GM20431 (cell line): ENCODE measurements around the gene CARD6.
"Not testable (repeated sequence)": the region's sequence is repeated elsewhere in the genome, so short reads cannot be mapped to it uniquely, and the experiment has no call there.

ENCODE experiments used
- in situ Hi-C: fragments of 300-500 bp; cut with MseI, MboI; formaldehyde crosslinking; loops from one replicate; pipeline ENCODE4 v1.15.0; 2020; ENCODE audit warnings: low sequenced_read_pairs; ENCODE audit not compliant: unreplicated experiment

Gene CARD6

GRCh38 chr5:40841068-40841805 is at the start of gene CARD6:
CARD6 (plus strand) TSS chr5:40841367; CDS start chr5:40841383, 16 bp downstream.
- in situ Hi-C loops, result no loop called here

- in situ Hi-C loops, result no loop called here
Measured at GRCh38 chr5:40791715-40792139, 49.4 kb upstream of the CARD6 start.

DNA sequence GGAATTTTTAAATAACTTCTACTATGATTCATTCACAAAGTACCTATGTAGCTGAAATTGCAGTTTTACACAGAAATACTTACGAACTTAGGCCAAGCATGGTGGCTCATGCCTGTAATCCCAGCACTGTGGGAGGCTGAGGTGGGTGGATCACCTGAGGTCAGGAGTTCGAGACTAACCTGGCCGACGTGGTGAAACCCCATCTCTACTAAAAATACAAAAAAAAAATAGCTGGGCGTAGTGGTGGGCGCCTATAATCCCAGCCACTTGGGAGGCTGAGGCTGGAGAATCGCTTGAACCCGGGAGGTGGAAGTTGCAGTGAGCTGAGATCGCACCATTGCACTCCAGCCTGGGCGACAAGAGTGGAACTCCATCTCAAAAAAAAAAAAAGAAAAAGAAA is 48.5 kb upstream of the CARD6 start:
- in situ Hi-C loops, result not testable (repeated sequence)

DNA sequence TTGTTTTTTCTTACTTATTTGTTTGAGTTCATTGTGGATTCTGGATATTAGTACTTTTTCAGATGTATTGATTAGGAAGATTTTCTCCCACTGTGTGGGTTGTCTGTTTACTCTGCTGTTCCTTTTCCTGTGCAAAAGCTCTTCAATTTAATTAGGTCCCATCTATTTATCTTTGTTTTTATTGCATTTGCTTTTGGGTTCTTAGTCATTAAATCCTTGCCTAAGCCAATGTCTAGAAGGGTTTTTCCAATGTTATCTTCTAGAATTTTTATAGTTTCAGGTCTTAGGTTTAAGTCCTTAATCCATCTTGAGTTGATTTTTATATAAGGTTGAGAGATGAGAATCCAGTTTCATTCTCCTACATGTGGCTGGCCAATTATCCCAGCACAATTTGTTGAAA is 46.8 kb upstream of the CARD6 start:
- in situ Hi-C loops, result not testable (repeated sequence)

DNA sequence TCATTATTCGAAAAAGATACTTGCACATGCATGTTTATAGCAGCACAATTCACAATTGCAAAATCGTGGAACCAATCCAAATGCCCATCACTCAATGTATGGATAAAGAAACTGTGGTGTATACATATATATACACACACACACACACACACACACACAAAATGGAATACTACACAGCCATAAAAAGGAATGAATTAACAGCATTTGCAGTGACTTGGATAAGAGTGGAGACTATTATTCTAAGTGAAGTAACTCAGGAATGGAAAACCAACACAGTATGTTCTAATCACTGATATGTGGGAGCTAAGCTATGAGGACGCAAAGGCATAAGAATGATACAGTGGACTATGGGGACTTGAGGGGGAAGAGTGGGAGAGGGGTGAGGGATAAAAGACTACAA is 46.3 kb upstream of the CARD6 start:
- in situ Hi-C loops, result not testable (repeated sequence)

- in situ Hi-C loops, result no loop called here
Measured at GRCh38 chr5:40796487-40796889, 44.7 kb upstream of the CARD6 start.

DNA sequence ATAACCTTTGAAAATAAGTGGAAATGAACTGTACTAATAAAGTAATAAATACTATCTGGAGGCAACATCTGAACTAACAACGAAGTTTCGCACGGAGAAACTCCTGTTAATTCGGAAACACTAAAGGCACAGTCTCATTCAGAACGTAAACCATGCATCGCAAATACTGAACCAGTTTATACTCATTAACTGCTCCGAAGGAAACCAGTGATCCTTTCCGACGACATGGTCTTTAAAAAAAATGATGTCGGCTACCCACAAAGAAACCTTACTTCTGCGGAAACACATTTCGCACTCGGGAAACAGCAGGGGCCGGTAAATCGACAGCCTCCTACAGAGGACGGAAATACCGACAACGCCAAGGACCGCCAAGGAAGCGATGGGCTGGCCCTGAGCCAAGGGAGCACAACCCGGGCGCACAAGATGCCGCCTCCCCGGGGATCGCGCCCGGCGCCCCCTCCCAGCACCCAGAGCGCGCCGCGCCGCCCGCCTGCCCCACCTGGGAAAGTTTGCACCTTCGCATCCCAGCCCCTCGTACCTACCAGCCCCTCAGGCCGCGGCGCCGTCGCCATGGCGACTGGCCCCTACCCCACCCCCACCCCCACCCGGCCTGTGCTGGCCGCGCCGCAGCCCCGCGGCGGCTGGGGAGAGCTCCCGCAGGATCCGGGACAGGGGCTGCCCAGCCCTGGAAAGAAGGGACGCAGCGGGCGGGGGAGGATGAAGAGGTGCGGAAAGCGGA is 43.7 kb upstream of the CARD6 start:
- in situ Hi-C loops, result no loop called here

DNA sequence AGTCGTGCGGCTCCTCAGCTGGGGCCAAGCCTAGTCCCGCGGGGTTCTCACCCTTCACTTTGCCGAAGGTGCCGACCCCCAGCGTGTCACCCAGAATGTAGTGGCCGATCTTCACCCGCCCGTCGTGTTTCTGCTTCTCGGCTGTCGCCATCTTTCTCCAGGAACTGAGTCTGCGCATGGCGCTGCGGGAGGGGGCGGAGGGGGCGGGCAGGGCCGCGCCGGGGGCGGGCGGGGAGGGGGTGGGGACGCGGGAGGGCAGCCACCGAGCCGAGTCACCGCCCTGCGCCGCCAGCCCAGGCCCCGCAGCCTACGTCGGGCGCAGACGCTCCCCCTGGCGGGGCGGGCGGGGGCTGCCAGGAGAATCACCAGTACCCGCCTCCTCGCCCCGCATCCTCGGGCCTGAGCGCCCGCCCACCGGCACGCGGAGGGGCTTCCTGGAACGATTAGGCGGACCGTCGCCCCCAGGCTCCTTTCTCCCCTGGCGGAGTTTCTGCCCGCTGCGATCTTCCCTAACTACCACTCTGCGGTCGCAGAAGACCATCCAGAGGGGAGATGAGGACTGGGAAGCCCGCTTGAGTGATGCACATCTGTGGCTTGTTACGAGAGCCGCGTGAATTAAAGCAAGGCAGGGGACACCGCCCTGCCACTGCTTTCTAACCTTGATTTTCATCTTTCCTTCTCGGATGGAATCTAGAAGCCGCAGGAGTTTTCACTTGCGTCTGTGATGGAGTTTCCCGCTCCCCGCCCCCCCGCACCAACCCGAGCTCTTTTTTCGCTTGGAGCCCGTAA is 43.0 kb upstream of the CARD6 start, which contains the start of gene PRKAA1:
Gene PRKAA1 (minus strand): TSS at position 363 of the 789 bp plus-strand sequence. CDS start 185 bp downstream, at position 178.
- in situ Hi-C loops, result no loop called here

DNA sequence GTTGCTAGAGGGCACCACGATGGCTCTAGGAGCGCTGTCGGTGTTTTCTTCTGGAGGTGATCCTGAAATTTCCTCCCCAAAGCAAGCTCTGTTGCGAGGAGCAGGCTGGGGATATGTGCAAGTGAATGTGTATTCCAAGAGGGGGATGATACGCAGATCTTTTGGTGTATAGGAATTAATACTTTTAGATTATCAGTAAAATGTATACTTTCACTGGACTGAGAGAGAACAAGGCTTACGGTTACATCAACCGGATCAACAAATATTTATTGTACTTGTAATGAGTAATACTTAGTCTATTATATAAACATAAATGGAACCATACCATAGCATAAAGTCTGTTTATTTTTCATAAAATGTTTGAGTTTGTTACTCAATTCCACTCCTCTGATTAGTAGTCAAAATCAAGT is 42.4 kb upstream of the CARD6 start:
- in situ Hi-C loops, result no loop called here

DNA sequence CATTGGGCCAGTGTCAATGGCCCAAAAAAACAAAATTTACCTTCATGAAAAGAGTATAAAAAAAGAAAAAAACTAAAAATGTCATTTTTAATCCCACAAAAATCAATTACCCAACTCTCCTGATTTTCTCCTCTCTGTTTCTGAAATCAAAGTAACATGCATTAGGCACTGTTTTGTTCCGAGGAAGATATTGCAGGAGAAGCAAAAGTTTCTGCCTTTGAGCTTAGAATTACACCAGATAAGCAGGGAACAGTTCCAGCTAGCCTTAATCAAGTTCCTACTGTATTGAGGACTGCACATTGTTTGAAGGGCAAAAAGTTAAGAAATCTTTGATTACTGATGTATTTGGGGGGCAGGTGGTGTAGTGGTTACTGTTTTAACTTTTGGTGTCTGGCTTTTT is 41.9 kb upstream of the CARD6 start:
- in situ Hi-C loops, result no loop called here

- in situ Hi-C loops, result no loop called here
Measured at GRCh38 chr5:40801771-40802562, 39.2 kb upstream of the CARD6 start.

GRCh38 chr5:40812125-40812524 is 29.0 kb upstream of the CARD6 start:
- in situ Hi-C loops, result no loop called here

GRCh38 chr5:40813698-40814281 is 27.4 kb upstream of the CARD6 start:
- in situ Hi-C loops, result no loop called here

DNA sequence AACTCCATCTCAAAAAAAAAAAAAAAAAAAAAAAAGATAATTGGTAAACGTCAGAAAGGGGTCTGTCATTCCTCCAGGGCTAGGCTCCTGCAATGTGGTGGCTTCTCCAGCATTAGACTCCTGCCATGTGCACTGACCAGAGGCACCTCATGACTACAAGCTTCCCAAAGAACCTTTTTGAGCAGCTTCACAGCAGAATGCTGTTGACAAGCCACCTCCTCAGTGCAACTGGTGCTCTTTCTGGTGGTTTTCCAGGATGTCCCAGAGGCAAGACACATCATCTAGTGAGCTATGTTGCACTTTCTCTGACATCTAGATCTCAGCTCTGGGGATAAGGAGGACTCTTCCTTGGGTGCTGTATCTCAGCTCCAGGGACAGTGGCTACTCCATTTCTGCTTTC is 17.7 kb upstream of the CARD6 start:
- in situ Hi-C loops, result no loop called here

- in situ Hi-C loops, result not testable (repeated sequence)
Measured at GRCh38 chr5:40825461-40826043, 15.6 kb upstream of the CARD6 start.

DNA sequence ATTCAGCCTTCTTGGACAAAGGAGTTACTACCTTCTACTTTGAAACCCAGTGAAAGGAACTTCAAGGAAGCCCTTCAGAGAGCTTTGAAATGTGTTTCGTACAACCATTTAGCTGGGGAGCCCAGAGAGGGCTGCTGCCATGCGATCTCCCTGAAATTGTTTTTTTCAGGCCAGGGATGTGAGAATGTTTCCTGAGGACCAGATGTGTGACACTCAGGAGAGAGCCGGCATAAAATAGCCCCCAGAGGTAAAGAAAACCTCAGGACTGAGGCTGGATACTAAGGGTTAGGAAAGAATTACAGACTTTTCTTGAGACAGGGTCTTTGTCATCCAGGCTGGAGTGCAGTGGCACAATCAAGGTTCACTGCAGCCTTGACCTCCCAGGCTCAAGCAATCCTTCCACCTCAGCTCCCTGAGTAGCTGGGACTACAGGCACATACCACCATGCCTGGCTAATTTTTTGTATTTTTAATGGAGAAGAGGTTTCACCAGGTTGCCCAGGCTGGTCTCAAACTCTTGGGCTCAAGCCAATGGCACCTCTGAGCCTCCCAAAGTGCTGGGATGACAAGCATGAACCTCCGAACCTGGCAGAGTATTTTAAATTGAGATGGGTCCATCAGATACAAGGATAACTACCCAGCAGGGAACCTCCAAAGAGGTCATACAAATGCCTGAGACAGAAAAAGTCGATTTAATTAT is 14.5 kb upstream of the CARD6 start:
- in situ Hi-C loops, result no loop called here

DNA sequence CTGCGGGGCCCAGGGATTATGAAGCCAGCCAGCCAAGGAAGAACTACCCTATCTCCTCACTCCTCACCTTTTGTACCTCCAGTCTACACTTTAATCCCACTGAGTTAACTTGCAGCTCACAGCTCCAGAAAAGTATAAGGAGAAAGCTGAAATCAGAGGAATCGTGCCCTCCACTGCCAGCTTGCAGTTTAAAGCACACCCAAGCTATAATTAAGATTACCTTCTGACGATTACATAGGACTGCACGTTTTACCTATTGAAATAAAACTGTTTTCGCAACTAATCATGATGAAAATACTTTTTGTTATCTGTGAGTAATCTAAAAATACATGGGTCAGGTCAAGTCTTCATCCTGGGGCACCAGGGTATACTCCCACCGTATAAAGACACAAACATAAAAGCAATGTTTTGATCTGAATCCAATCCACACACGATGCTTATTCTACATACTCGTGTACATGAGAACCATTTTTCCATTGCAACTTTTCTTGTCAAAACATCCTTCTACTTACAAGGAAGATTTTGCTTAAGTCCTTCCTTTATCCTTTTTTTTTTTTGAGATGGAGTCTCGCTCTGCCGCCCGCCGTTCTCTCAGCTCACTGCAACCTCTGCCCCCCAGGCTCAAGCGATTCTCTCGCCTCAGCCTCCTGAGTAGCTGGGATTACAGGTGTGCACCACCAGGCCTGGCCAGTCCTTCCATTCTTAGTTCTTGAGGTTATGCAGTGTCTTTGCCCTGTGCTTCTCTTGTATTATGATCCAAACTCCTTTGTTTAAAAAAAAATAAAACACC is 13.8 kb upstream of the CARD6 start:
- in situ Hi-C loops, result no loop called here
